OCI-LY3 (cell line): ENCODE measurements around the gene EFS.

Source experiments
- EZH2phosphoT487 ChIP-seq: fragments of 200-600 bp; shearing (Covaris generic); IDR thresholded peaks from 2 replicates; pipeline ENCODE4 v1.6.1; 2018; ENCODE audit warnings: antibody characterized with exemption, mixed run types, low read depth
- TF ChIP-seq, protein P1 (sequence below): fragments of 200-600, 300-600 bp; sonication (generic); IDR thresholded peaks from 2 replicates; pipeline ENCODE4 v1.5.1; 2014; ENCODE audit warnings: antibody characterized with exemption, low read length, low read depth

DNA sequence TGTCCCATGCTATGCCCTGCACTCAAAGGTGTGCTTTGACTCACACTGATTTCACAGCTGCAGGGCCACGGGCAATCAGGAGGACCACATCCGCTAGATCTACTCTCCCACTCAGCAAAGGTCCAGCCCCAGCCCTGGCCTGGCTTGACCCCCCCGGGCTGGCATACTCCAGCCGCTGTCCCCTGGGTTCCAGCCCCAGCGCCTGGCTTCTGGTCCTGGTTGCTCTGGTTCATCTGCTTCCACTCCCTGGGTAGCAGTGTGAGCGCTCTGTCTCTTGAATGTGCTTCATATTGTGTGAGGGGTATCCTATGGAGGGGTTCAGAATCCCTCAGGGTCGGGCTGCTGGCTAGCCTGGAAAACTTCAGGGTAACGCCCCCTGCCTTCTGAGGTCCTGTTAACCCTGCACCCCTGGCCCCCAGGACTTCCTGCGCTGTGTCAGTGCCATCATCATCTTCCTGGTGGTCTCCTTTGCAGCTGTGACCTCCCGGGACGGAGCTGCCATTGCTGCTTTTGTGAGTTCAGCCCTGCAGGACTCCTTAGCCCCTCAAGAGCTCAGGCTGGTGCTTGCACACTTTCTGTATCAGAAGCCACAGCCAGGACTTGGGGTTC is 13.7 kb upstream of the EFS start:
- TF ChIP-seq, protein P1, sequence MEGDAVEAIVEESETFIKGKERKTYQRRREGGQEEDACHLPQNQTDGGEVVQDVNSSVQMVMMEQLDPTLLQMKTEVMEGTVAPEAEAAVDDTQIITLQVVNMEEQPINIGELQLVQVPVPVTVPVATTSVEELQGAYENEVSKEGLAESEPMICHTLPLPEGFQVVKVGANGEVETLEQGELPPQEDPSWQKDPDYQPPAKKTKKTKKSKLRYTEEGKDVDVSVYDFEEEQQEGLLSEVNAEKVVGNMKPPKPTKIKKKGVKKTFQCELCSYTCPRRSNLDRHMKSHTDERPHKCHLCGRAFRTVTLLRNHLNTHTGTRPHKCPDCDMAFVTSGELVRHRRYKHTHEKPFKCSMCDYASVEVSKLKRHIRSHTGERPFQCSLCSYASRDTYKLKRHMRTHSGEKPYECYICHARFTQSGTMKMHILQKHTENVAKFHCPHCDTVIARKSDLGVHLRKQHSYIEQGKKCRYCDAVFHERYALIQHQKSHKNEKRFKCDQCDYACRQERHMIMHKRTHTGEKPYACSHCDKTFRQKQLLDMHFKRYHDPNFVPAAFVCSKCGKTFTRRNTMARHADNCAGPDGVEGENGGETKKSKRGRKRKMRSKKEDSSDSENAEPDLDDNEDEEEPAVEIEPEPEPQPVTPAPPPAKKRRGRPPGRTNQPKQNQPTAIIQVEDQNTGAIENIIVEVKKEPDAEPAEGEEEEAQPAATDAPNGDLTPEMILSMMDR, result no peak
- no peak for TF ChIP-seq EZH2phosphoT487
